ENCODE measurements around the gene ASPA. TPM values are rescaled to one million over a fixed set of nuclear protein-coding genes. Genes with fewer than 3 reads are reported as not detected.

ASPA gene
- total RNA-seq (2016; rRNA removed; fragmentation: Illumina TruSeq; extraction: Trizol): not detected in 2 replicates
- not detected in 2 replicates for total RNA-seq (2016; cell fraction: cytosol; rRNA removed; fragmentation: Illumina TruSeq; extraction: Trizol; ENCODE audit: low read depth)
- total RNA-seq (2016; cell fraction: insoluble cytoplasmic fraction; rRNA removed; fragmentation: Illumina TruSeq; extraction: Trizol): not detected in 2 replicates
- total RNA-seq (2016; cell fraction: membrane; rRNA removed; fragmentation: Illumina TruSeq; extraction: Trizol): not detected in 2 replicates
- total RNA-seq (2016; cell fraction: nucleus; rRNA removed; fragmentation: Illumina TruSeq; extraction: Trizol): not detected in 2 replicates
- not detected in 2 replicates for polyA plus RNA-seq (2011; rRNA removed)
- 0.01 TPM in 1 of 2 replicates, not detected in the other for polyA plus RNA-seq (2011; cell fraction: cytosol; rRNA removed)
- polyA plus RNA-seq (2011; cell fraction: nucleus; rRNA removed): not detected in 2 replicates
- 0.09 and 0.13 TPM in 2 replicates for polyA plus RNA-seq (2012)
- not detected in 2 replicates for polyA plus RNA-seq (2016; cell fraction: cytosol; fragmentation: Illumina TruSeq; extraction: Trizol; ENCODE audit: low read depth)
- not detected in 2 replicates for polyA plus RNA-seq (2016; cell fraction: insoluble cytoplasmic fraction; fragmentation: Illumina TruSeq; extraction: Trizol; ENCODE audit: low read depth)
- not detected in 2 replicates for polyA plus RNA-seq (2016; cell fraction: membrane; fragmentation: Illumina TruSeq; extraction: Trizol; ENCODE audit: low read depth)
- not detected in 2 replicates for polyA plus RNA-seq (2016; cell fraction: nucleus; fragmentation: Illumina TruSeq; extraction: Trizol; ENCODE audit: insufficient read depth, low read depth)
- 0.02 TPM in 1 of 2 replicates, not detected in the other for polyA minus RNA-seq (2011; rRNA and poly(A)+ RNA removed; ENCODE audit: low replicate concordance)
- polyA minus RNA-seq (2011; cell fraction: cytosol; rRNA and poly(A)+ RNA removed): not detected in 2 replicates
- polyA minus RNA-seq (2011; cell fraction: nucleus; rRNA and poly(A)+ RNA removed): not detected in 2 replicates
- Bru-seq, nascent RNA: percentile 4 among the genes with signal in this experiment
- BruChase-seq, experiment 1, labeled RNA remaining after a 6-hour chase: not detected
- not detected for BruChase-seq, experiment 2, labeled RNA remaining after a 2-hour chase
- long read RNA-seq, experiment 1: 0 reads
- long read RNA-seq, experiment 2: 0 reads

- peak within 1 kb of the TSS; percentile 56; the same call in 1 of the 2 replicates for H3K9ac ChIP-seq (ENCODE audit: insufficient read depth, low read depth, low read length)
- 33% methylated on average over 7 of the region's 7 CpGs for WGBS (ENCODE audit: low lambda C conversion rate)
- ChIA-PET CTCF (ENCODE audit: low intra/inter-chr PET ratio, low total read pairs) (no interaction called here), POLR2A (no interaction called here)
- intact Hi-C loops (cut with micrococcal nuclease; ENCODE audit: unreplicated experiment) (no loop called here), in situ Hi-C loops (cut with HindIII; ENCODE audit: extremely low pct_ligation_motif_present, low pct_unique_long_range_greater_than_20kb) (no loop called here)
- no TSS peak for BruUV-seq (replicated peaks)
- H3K79me2 ChIP-seq (ENCODE audit: insufficient read depth, low read length): no peaks in the 10 kb centered on the region
- H3K36me3 ChIP-seq (replicated peaks in 1 of 2; ENCODE audit: control insufficient read depth in 1 of 2, insufficient read depth in 2 of 2, low read length in 2 of 2): no peaks in the 10 kb centered on the region
- ATAC-seq: no peak
- peak within 1 kb of the TSS; percentile 33; the same call in 1 of the 2 replicates for H3K4me2 ChIP-seq (ENCODE audit: low read depth, low read length)
- H3K9me3 ChIP-seq (ENCODE audit: low read length): no peaks in the 10 kb centered on the region
- H4K20me1 ChIP-seq (ENCODE audit: insufficient read depth, low read length): no peaks in the 10 kb centered on the region
- no peak for TF ChIP-seq ZNF639 (CRISPR knock-in tag; conservative IDR thresholded peaks at IDR 0.05)
- no peak for TF ChIP-seq KAT7 (CRISPR knock-in tag; IDR thresholded peaks at IDR 0.05; ENCODE audit: borderline replicate concordance)
- peak; percentile 42; the same call in 1 of the 2 replicates for TF ChIP-seq SRF (IDR thresholded peaks at IDR 0.05; ENCODE audit: low read depth, low read length)
- TF ChIP-seq BORCS8-MEF2B (CRISPR knock-in tag; IDR thresholded peaks at IDR 0.05): no peak
- TF ChIP-seq NCOR1 (IDR thresholded peaks at IDR 0.05; ENCODE audit: borderline replicate concordance, low read length): 0 out of 2 replicates have a peak, but pooled peaks have one; percentile 32
- H3K4me3 ChIP-seq (replicated peaks in 1 of 3; ENCODE audit: insufficient read depth in 1 of 3, low read depth in 2 of 3, low read length in 3 of 3): no peak within 1 kb of the TSS
- peaks cover 0 to 3% of the 10 kb centered on the region in 2 experiments; a peak in 1 of 5 replicates for H3K27me3 ChIP-seq (ENCODE audit: control insufficient read depth in 1 of 2, insufficient read depth in 2 of 2, low read length in 2 of 2)
- peaks cover 44% of the 10 kb centered on the region for H3K4me1 ChIP-seq (ENCODE audit: insufficient read depth, low read length)
- peak within 1 kb of the TSS; percentile 90 for H3K27ac ChIP-seq (ENCODE audit: extremely low read length, insufficient read depth, low read length)
- H2AFZ ChIP-seq (ENCODE audit: low read length): peak within 1 kb of the TSS; percentile 92
- FAIRE-seq: no peak
- DNase-seq (ENCODE audit: low spot score): no peak
These were observed at the start of gene ASPA for GRCh38 chr17:3475812-3476610. Gene ASPA (plus strand): TSS chr17:3475997. CDS start chr17:3476160, 163 bp downstream.
